Omental fat pad (tissue), 4 donors: ENCODE results near the gene RXFP4. TPM values are rescaled to one million over a fixed set of nuclear protein-coding genes. Genes with fewer than 3 reads are reported as not detected.
A peak's percentile ranks its signal among the peaks of the same experiment; 100 is the strongest.
"Not testable (repeated sequence)": the region's sequence is repeated elsewhere in the genome, so short reads cannot be mapped to it uniquely, and the experiment has no call there.

Source experiments
- ATAC-seq: fragments of 150-250 bp; one replicate; pipeline ENCODE4 v1.9.1; 2016; ENCODE audit warnings: mild to moderate bottlenecking, moderate library complexity; ENCODE audit not compliant: low FRiP score
- DNase-seq: peaks from one replicate; pipeline ENCODE4 v3.0.0-alpha.2; 2019; ENCODE audit warnings: low spot score
- small RNA-seq: library from RNA; depleted of rRNA; stranded (forward); fragments of <200 nt; gene quantifications from one replicate; pipeline ENCODE3, GENCODE V24; 2016
- total RNA-seq, 4 donors: library from RNA; depleted of rRNA; stranded (reverse); fragments of >200 nt; gene quantifications; one replicate each; pipeline ENCODE4 v1.1.0, GENCODE V29; 2016
- TF ChIP-seq, protein P1 (sequence below), 3 donors: fragments of 450-650 bp; IDR thresholded peaks; one replicate each; pipeline ENCODE4 v1.5.1; 2016 to 2017; ENCODE audit warnings: antibody characterized with exemption in 3 of 3, mild to moderate bottlenecking in 3 of 3, moderate library complexity in 2 of 3

RXFP4 gene
- total RNA-seq, 4 donors from 2014 or later: not detected

GRCh38 chr1:155984341-155984740 lies 42.9 kb downstream of the RXFP4 start:
- DNase-seq (no peak), ATAC-seq (no peak)
- TF ChIP-seq, protein P1, sequence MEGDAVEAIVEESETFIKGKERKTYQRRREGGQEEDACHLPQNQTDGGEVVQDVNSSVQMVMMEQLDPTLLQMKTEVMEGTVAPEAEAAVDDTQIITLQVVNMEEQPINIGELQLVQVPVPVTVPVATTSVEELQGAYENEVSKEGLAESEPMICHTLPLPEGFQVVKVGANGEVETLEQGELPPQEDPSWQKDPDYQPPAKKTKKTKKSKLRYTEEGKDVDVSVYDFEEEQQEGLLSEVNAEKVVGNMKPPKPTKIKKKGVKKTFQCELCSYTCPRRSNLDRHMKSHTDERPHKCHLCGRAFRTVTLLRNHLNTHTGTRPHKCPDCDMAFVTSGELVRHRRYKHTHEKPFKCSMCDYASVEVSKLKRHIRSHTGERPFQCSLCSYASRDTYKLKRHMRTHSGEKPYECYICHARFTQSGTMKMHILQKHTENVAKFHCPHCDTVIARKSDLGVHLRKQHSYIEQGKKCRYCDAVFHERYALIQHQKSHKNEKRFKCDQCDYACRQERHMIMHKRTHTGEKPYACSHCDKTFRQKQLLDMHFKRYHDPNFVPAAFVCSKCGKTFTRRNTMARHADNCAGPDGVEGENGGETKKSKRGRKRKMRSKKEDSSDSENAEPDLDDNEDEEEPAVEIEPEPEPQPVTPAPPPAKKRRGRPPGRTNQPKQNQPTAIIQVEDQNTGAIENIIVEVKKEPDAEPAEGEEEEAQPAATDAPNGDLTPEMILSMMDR (IDR thresholded peaks at IDR 0.05): no peak

GRCh38 chr1:155984903-155985645 lies 43.6 kb downstream of the RXFP4 start:
- ATAC-seq, DNase-seq: not testable (repeated sequence)

DNA sequence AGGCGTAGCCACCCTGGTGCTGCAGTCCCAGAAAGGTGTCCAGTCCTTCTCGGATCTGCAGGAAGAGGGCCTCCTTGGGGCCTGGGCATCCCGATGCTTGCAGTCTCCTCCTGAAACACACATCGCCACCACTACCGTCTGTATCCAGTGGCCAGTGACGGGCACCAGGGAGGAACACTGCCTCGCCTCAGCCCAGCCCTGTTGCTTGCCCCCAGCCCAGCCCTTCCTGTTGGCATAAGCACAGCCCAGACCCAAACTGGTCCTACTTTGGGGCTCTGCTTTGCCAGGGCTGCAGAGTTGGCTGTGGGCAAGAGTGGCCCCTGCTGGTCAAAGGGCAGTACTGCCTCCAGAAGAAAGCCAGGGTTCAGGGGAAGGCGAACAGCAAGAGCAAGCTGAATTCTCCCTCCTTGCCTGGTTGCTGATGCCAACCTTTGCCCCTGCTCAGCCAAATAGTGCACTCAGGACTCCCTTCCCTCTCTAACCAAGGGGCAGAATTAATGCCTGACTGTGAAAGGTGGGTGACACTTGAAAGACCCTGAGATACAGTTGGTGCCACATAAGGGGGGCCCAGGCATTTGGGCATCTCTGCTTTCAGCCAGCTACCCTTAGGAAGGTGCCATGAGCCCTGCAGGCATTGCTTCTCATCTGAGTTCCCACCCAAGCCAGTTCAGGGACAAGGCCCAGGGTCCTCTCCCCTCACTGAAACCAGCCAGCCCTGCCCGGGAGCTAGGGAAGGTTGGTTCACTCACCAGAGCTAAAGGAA lies 48.0 kb downstream of the RXFP4 start:
- DNase-seq (peak; percentile 48), ATAC-seq (peak; percentile 93)
- TF ChIP-seq, protein P1 (IDR thresholded peaks at IDR 0.05): peak in 2 of 3 donors; percentile 62 to 96

DNA sequence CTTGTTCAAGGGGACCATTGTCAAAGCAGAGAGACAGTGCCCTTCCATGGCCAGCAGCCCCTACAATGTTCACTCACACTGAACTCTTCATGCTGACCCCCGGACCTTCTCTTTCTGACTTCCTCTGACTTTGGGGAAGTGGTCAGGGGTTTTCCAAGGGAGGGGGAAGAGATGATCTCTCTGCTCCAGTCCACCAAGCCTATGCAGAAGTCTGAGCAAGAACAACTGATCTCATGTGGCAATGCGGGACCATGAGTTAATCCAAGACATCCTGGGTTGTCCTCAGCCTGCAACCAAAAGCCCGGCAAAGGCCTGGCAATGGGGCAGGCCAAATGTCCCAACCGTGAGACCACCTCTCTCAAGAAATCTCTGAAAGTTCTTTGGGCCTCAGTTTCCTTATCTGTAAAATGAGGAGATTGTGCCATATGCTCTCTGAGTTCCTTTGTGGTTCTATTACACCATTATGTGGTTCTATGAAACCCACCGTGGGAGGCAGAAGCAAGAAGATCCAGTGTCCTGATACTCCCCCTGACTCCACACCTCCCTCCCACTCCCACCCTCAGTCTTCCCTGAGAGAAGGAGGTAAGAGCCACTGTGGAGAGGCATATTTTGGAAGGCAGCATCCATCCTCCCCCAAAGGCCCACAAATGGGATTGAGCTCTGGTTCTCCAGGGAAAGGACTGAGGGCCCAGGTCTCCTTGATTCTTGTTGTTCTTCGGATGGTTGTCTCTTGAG lies 48.7 kb downstream of the RXFP4 start:
- DNase-seq: no peak
- TF ChIP-seq, protein P1 (IDR thresholded peaks at IDR 0.05): no peak
- ATAC-seq: no peak

Small RNAs within 50 kb of the gene (small RNA-seq; reads per million reads assigned to genes)
- not detected for gene MIR6738
- gene RF00015: not detected
- gene SCARNA4: not detected
- 69.5 reads per million, percentile 96 among the genes with 10 or more reads in this experiment for gene SNORA80E

Other genes with a start within 250 kb of the RXFP4 start
- gene GON4L, start 84.4 kb upstream of the RXFP4 start, total RNA-seq: 10 to 100 TPM; 21.5 to 52.0 (median 37.9) TPM
- 10 to 100 TPM in 1 of 4 donors, 1 to 10 TPM in 3; 4.2 to 11.2 (median 6.2) TPM for gene SYT11, start 82.1 kb upstream of the RXFP4 start, total RNA-seq
- 10 to 100 TPM; 27.1 to 38.5 (median 32.9) TPM for gene RIT1, start 30.3 kb upstream of the RXFP4 start, total RNA-seq
- 10 to 100 TPM; 28.8 to 54.2 (median 42.7) TPM for gene KHDC4, start 7.2 kb upstream of the RXFP4 start, total RNA-seq
- 100 to 1,000 TPM in 2 of 4 donors, 10 to 100 TPM in 2; 89.5 to 151 (median 98.6) TPM for gene ARHGEF2, start 36.9 kb downstream of the RXFP4 start, total RNA-seq
- gene SSR2, start 79.3 kb downstream of the RXFP4 start, total RNA-seq: 100 to 1,000 TPM; 197 to 397 (median 308) TPM
- gene UBQLN4, start 112.2 kb downstream of the RXFP4 start, total RNA-seq: 10 to 100 TPM; 16.2 to 24.5 (median 18.6) TPM
- gene LAMTOR2, start 113.1 kb downstream of the RXFP4 start, total RNA-seq: 10 to 100 TPM; 45.8 to 74.3 (median 65.0) TPM
- under 1 TPM in 1 of 4 donors, not detected in 3; 0.84 TPM for gene RAB25, start 119.5 kb downstream of the RXFP4 start, total RNA-seq
- under 1 TPM; 0.56 to 0.96 (median 0.66) TPM for gene MEX3A, start 140.8 kb downstream of the RXFP4 start, total RNA-seq
- 1,000 to 10,000 TPM in 1 of 4 donors, 100 to 1,000 TPM in 3; 288 to 1,820 (median 589) TPM for gene LMNA, start 173.1 kb downstream of the RXFP4 start, total RNA-seq
- gene SEMA4A, start 211.9 kb downstream of the RXFP4 start, total RNA-seq: 10 to 100 TPM in 3 of 4 donors, 1 to 10 TPM in 1; 4.1 to 99.1 (median 24.6) TPM